HG02943 (cell line): ENCODE measurements around the gene IDH1.
"Not testable (repeated sequence)": the region's sequence is repeated elsewhere in the genome, so short reads cannot be mapped to it uniquely, and the experiment has no call there.

Experiments
- ATAC-seq: cut with Tn5 transposase; IDR thresholded peaks from one replicate; pipeline ENCODE4 v1.9.1; 2021; ENCODE audit warnings: mild to moderate bottlenecking, low read depth, moderate library complexity; ENCODE audit not compliant: unreplicated experiment

Gene IDH1

GRCh38 chr2:208222351-208222750 lies 32.5 kb downstream of the IDH1 start:
- no peak for ATAC-seq

GRCh38 chr2:208221873-208222272 lies 33.0 kb downstream of the IDH1 start:
- ATAC-seq, result not testable (repeated sequence)

- ATAC-seq, result no peak
Measured at GRCh38 chr2:208210688-208211451, 44.0 kb downstream of the IDH1 start.

GRCh38 chr2:208208335-208209085 lies 46.4 kb downstream of the IDH1 start:
- no peak for ATAC-seq

GRCh38 chr2:208207769-208208168 lies 47.1 kb downstream of the IDH1 start:
- no peak for ATAC-seq

GRCh38 chr2:208204166-208204565 lies 50.7 kb downstream of the IDH1 start:
- no peak for ATAC-seq

GRCh38 chr2:208195531-208195930 lies 59.3 kb downstream of the IDH1 start:
- ATAC-seq, result no peak

GRCh38 chr2:208192611-208193236 lies 62.1 kb downstream of the IDH1 start:
- ATAC-seq, result no peak

GRCh38 chr2:208189810-208190503 lies 64.9 kb downstream of the IDH1 start, which contains the start of gene C2orf80:
TSS of gene C2orf80 (minus strand) at chr2:208190030. CDS start at chr2:208186986, 3,044 bp downstream.
- ATAC-seq, result no peak

- no peak for ATAC-seq
Measured at GRCh38 chr2:208189069-208189809, 65.6 kb downstream of the IDH1 start.

- no peak for ATAC-seq
Measured at GRCh38 chr2:208186893-208187292, 68.0 kb downstream of the IDH1 start.

- ATAC-seq, result no peak
Measured at GRCh38 chr2:208186465-208186864, 68.4 kb downstream of the IDH1 start.
